PC-3 (cell line): ENCODE results near the gene SELENOF.

Experiments used
- CTCF ChIP-seq: fragments of 300-600 bp; sonication (generic); conservative IDR thresholded peaks from 2 replicates; pipeline ENCODE4 v1.5.1; 2017; ENCODE audit warnings: antibody characterized with exemption, low read depth, mild to moderate bottlenecking, low read length
- EZH2 ChIP-seq: fragments of 300-600 bp; sonication (generic); IDR thresholded peaks from one replicate; pipeline ENCODE4 v1.6.1; 2017; ENCODE audit warnings: antibody characterized with exemption, mild to moderate bottlenecking, low read length; ENCODE audit not compliant: unreplicated experiment

- TF ChIP-seq EZH2: no peak
- no peak for TF ChIP-seq CTCF
These were observed 53.5 kb downstream of the SELENOF start for GRCh38 chr1:86860424-86860823.
